Non-pigmented ciliary epithelial cell (primary cell): ENCODE measurements around the gene ZNF862.
"Not testable (repeated sequence)": the region's sequence is repeated elsewhere in the genome, so short reads cannot be mapped to it uniquely, and the experiment has no call there.

Experiments
- DNase-seq: peaks from one replicate; pipeline ENCODE4 v3.0.0-alpha.2; 2010; ENCODE audit warnings: low read depth

The ZNF862 gene

GRCh38 chr7:149880638-149881311 lies 42.6 kb downstream of the ZNF862 start:
- DNase-seq: no peak

- DNase-seq: no peak
Measured at GRCh38 chr7:149881328-149882247, 43.4 kb downstream of the ZNF862 start.

GRCh38 chr7:149882248-149883047 lies 44.3 kb downstream of the ZNF862 start:
- no peak for DNase-seq

GRCh38 chr7:149883048-149883438 lies 44.9 kb downstream of the ZNF862 start:
- no peak for DNase-seq

- DNase-seq: no peak
Measured at GRCh38 chr7:149883452-149883861, 45.3 kb downstream of the ZNF862 start.

GRCh38 chr7:149884016-149884415 lies 45.8 kb downstream of the ZNF862 start:
- no peak for DNase-seq

- no peak for DNase-seq
Measured at GRCh38 chr7:149884541-149884940, 46.4 kb downstream of the ZNF862 start.

GRCh38 chr7:149885191-149886017 lies 47.2 kb downstream of the ZNF862 start:
- DNase-seq: no peak

GRCh38 chr7:149886018-149886415 lies 47.8 kb downstream of the ZNF862 start:
- no peak for DNase-seq

GRCh38 chr7:149887311-149887710 lies 49.1 kb downstream of the ZNF862 start:
- no peak for DNase-seq

- DNase-seq: not testable (repeated sequence)
Measured at GRCh38 chr7:149890715-149891114, 52.5 kb downstream of the ZNF862 start.

- not testable (repeated sequence) for DNase-seq
Measured at GRCh38 chr7:149894957-149895356, 56.8 kb downstream of the ZNF862 start.

- DNase-seq: not testable (repeated sequence)
Measured at GRCh38 chr7:149907776-149908376, 69.7 kb downstream of the ZNF862 start.

GRCh38 chr7:149910219-149910618 lies 72.0 kb downstream of the ZNF862 start:
- DNase-seq: not testable (repeated sequence)

- DNase-seq: peak; percentile 6
Measured at GRCh38 chr7:149912126-149912525, 74.0 kb downstream of the ZNF862 start.
